LNCaP clone FGC (cell line): ENCODE data around the gene PIK3C3.

ENCODE experiments used
- DNase-seq: peaks from one replicate; pipeline ENCODE4 v3.0.0-alpha.2; 2011; ENCODE audit warnings: low read depth
- H3K4me3 ChIP-seq: 2 replicates; pipeline ENCODE4 v1.5.1; 2011; ENCODE audit warnings: mild to moderate bottlenecking, low read depth, low read length, control low read depth
- TF ChIP-seq, protein P1 (sequence below): IDR thresholded peaks from 2 replicates; pipeline ENCODE4 v1.5.1; 2012; ENCODE audit warnings: mild to moderate bottlenecking; ENCODE audit not compliant: control insufficient read depth, insufficient read depth; ENCODE audit errors: extremely low read depth

The PIK3C3 gene

DNA sequence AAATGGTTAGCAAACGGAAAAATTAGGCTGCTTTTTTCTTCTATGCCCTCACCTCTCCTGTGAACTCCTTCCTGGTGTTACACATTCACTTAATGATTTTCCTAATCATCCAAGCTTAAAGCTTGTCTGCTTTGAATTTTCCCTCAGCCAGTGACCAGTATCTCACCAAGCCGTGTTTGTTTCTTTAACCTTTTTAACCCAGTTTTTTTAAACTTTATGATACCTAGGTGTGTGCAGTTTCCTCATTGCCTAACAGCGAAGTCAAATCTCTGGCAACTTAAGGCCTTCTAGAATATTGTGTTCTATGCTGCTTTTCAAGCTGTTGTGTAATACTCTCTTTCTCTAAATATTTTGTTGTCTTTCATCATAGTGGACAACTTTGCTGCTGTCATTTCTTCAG is 113.0 kb downstream of the PIK3C3 start:
- no peak for DNase-seq
- TF ChIP-seq, protein P1, sequence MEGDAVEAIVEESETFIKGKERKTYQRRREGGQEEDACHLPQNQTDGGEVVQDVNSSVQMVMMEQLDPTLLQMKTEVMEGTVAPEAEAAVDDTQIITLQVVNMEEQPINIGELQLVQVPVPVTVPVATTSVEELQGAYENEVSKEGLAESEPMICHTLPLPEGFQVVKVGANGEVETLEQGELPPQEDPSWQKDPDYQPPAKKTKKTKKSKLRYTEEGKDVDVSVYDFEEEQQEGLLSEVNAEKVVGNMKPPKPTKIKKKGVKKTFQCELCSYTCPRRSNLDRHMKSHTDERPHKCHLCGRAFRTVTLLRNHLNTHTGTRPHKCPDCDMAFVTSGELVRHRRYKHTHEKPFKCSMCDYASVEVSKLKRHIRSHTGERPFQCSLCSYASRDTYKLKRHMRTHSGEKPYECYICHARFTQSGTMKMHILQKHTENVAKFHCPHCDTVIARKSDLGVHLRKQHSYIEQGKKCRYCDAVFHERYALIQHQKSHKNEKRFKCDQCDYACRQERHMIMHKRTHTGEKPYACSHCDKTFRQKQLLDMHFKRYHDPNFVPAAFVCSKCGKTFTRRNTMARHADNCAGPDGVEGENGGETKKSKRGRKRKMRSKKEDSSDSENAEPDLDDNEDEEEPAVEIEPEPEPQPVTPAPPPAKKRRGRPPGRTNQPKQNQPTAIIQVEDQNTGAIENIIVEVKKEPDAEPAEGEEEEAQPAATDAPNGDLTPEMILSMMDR = no peak
- no peak overlapping the region for H3K4me3 ChIP-seq

DNA sequence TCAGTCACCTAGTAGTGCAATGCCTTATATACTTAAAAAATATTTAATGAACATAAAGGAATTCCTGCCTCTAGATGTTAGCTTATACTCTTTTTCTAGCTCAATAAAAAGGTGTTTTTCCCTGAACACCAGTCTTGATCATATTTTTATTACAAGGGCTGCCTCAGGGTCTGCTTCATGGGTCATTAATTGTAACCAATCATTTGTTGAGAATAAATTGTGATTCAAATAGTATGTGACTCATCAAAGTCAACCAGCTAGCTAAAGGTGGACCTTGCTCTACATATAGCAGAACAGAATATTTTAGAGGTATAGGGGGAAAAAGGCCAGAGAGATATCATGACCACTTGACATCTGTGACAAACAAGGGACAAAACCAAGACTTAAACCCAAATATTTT is 114.0 kb downstream of the PIK3C3 start:
- no peak overlapping the region for H3K4me3 ChIP-seq
- TF ChIP-seq, protein P1 = no peak
- DNase-seq = no peak

DNA sequence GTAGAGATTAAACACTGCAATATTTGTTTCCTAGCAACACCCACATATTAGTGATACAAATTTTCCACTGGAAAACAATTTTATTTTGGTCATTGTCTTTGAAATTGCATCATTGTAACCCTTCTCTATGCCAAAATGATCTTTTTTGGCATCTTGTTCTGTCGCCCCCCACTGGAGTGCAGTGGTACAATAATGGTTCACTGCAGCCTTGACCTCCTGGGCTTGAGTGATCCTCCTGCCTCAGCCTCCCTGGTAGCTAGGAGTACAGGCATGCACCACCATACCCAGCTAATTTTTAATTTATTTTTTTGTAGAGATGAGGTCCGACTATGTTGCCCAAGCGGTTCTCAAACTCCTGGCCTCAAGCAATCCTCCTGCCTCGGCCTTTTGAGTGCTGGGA is 117.4 kb downstream of the PIK3C3 start:
- DNase-seq = no peak
- TF ChIP-seq, protein P1 = no peak
- H3K4me3 ChIP-seq = no peak overlapping the region

DNA sequence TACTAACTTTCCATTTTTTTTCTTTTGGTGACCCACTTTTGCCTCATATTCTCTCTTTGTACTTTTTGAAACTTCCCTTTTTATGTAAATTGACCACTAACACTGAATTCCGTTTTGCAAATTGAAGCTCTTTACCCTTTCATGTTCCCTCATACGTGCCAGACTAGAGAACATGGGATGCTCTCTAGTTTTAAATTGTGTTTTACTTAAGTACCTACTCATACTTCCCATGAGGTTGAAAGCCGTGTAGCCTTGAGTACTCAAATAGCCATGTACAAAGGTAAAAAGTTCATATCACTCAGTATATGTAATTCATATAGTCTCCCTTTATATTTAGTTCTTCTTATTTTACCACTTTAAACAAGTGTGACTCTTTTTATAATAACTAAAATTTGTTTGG is 119.7 kb downstream of the PIK3C3 start:
- H3K4me3 ChIP-seq = no peak overlapping the region
- TF ChIP-seq, protein P1 = no peak
- no peak for DNase-seq

DNA sequence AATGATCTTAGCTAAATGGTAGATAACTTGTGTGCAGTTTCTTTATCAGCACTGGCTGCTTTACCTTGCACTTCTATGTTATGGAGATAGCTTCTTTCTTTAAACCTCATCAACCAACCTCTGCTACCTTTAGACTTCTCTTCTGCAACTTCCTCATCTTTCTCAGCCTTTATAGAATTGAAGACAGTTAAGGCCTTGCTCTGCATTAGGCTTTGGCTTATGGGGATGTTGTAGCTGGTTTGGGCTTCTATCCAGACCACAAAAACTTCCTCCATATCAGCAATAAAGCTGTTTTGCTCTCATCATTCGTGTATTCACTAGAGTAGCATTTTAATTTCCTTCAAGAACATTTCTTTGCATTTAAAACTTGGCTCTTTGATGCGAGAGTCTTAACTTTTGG is 123.7 kb downstream of the PIK3C3 start:
- no peak overlapping the region for H3K4me3 ChIP-seq
- TF ChIP-seq, protein P1 = no peak
- no peak for DNase-seq

DNA sequence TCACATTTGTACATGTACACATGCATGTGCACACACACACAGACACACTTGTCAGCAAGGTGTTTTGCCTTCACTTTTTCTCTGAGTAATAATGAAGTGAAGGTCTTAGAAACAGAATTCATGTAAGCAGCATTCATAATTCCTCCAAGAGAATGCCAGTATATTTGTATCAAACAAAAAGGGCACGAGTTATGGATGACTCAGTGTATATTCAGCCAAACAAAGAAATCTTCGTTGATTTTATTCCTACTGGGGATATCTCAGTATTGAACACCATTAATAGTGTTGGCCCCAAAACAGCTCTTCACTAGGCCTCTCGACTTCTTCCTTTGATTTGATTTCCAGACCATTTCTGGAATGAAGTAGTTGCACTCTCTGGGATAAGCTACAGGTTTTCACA is 125.3 kb downstream of the PIK3C3 start:
- TF ChIP-seq, protein P1 = no peak
- no peak for DNase-seq
- no peak overlapping the region for H3K4me3 ChIP-seq

DNA sequence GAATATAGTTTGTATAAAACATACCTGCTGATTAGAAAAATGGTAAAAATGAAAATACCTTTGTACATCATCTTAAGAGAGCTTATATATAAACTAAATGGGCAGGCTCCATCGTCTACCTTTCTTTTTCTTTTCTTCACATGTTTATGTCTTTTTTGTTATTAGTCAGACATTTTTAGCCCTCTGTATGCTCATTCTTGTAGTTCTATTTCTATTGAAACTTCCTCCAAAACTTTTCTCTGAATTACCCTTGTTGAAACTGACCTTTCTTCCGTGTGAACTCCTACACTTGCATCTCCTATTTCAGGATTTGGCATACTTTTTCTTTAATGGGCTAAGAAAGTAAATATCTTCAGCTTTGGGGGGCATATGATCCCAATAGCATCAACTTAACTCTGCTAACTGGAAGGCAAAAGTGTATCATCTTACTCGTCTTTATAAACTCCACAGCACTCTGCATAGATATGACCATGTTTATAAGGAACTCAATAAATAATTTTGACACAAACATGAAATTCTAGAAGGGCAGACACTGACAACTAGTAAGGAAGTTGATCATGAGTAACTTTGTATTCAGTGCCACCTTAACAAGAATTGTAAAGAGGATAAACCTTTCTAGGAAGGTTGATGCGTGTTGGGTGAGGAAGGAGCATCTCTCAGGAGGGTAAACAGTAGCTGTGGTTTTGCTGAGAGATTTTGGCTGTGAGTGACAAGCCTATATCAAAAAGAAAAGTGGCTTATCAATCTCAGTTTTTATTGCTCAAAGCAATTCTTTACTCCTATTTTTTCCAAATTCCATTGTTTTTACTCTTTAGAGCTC is 127.6 kb downstream of the PIK3C3 start:
- TF ChIP-seq, protein P1 = no peak
- no peak for DNase-seq
- no peak overlapping the region for H3K4me3 ChIP-seq
